Neutrophil (primary cell): ENCODE measurements around the gene STYX.

Source experiments
- H3K27ac ChIP-seq: fragments of 200-600 bp; sonication (generic); 2 replicates; pipeline ENCODE4 v1.5.1; 2016; ENCODE audit warnings: mild to moderate bottlenecking, moderate library complexity
- H3K27me3 ChIP-seq: fragments of 200-600 bp; sonication (generic); 2 replicates; pipeline ENCODE4 v1.6.0; 2016; ENCODE audit warnings: mild to moderate bottlenecking
- H3K36me3 ChIP-seq: fragments of 200-600 bp; sonication (generic); 2 replicates; pipeline ENCODE4 v1.5.1; 2017
- H3K4me1 ChIP-seq, 2 experiments: fragments of 200-600 bp in 1 of 2; sonication (generic) in 1 of 2; 1 replicate in 1 of 2; 2 replicates in 1 of 2; pipeline versions ENCODE4 v1.5.1 to v1.6.1; 2013 to 2016; ENCODE audit warnings: low read depth in 1 of 2, low read length in 1 of 2, mild to moderate bottlenecking in 1 of 2, moderate library complexity in 1 of 2; ENCODE audit not compliant: control insufficient read depth in 1 of 2, insufficient read depth in 1 of 2
- H3K4me3 ChIP-seq, 2 experiments: fragments of 200-600 bp in 1 of 2; sonication (generic) in 1 of 2; 1 replicate in 1 of 2; 2 replicates in 1 of 2; pipeline ENCODE4 v1.5.1; 2013 to 2016; ENCODE audit warnings: low read depth in 1 of 2, low read length in 1 of 2, mild to moderate bottlenecking in 1 of 2, moderate library complexity in 1 of 2
- H3K9me3 ChIP-seq: fragments of 200-600 bp; sonication (generic); 2 replicates; pipeline ENCODE4 v1.5.1; 2016
- TF ChIP-seq, protein P1 (sequence below): fragments of 200-600 bp; sonication (generic); IDR thresholded peaks from 2 replicates; pipeline ENCODE4 v1.5.1; 2016; ENCODE audit warnings: antibody characterized with exemption

Gene STYX

DNA sequence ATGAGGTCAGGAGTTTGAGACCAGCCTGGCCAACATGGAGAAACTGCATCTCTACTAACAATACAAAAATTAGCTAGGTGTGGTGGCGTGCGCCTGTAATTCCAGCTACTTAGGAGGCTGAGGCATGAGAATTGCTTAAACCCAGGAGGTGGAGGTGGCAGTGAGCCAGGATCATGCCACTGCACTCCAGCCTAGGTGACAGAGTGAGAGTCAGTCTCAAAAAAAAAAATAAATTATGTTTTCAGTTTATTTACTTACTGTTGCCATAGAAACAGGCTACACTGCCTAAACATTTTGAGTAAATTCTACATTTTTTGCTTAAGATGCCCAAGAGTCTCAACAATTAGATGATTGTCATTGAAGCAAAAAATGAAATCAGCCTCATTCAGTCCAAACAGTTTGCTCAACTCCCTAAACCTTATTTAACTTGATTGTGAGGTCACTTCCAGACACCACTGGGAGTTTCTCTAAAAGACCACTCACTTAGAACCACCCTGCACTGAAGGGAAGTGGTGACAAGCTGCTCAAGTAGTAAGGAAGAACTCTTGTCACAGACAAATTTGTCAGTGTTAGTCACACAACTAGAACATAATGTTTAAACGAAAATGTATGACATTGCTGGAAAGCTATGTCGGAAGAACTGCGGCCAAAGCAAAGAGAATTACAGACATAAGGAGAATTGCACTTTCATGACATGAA is 71.2 kb downstream of the STYX start:
- Histone ChIP-seq H3K27ac (no peak overlapping the region), H3K4me1 (no peaks in the 10 kb centered on the region), H3K27me3 (no peaks in the 10 kb centered on the region), H3K4me3 (no peak overlapping the region), H3K36me3 (no peaks in the 10 kb centered on the region), H3K9me3 (no peaks in the 10 kb centered on the region)
- TF ChIP-seq, protein P1, sequence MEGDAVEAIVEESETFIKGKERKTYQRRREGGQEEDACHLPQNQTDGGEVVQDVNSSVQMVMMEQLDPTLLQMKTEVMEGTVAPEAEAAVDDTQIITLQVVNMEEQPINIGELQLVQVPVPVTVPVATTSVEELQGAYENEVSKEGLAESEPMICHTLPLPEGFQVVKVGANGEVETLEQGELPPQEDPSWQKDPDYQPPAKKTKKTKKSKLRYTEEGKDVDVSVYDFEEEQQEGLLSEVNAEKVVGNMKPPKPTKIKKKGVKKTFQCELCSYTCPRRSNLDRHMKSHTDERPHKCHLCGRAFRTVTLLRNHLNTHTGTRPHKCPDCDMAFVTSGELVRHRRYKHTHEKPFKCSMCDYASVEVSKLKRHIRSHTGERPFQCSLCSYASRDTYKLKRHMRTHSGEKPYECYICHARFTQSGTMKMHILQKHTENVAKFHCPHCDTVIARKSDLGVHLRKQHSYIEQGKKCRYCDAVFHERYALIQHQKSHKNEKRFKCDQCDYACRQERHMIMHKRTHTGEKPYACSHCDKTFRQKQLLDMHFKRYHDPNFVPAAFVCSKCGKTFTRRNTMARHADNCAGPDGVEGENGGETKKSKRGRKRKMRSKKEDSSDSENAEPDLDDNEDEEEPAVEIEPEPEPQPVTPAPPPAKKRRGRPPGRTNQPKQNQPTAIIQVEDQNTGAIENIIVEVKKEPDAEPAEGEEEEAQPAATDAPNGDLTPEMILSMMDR, result no peak

DNA sequence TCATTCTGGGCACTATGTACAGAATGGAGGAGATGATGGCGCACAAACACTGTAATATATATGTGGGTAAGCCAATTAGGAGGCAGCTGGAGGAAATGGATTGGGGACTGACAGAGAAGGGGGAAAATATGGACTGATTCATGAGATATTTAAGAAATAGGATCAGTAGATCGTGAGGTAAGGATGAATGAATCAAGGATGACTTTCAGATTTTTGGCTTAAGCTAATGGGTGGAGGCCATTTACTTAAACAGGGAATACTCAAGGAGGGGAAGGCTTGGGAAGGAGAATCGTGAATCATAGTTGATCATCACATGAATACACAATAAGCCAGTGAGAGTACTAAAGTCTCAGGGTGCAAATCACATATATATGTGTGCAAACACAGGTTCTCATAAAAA is 72.6 kb downstream of the STYX start:
- H3K4me3 ChIP-seq, result no peak overlapping the region

DNA sequence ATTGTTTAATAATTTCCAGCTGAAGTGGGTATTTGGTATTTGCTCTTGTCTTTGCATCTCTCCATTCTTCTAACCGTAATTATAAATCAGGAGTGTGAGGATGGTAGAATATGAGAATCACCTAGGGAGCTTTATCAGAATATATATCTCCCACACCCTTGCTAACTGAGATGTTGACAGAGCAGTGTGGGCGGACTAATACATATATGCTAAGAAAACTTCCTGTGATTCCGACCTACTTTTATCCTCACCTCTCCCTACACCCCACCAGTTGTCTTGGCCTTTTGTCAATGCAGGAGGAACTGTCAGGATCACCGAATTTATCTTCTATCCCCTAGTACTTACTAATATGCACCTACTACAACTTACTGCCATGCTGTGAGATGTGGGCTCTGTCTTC is 76.1 kb downstream of the STYX start:
- H3K27me3 ChIP-seq, result no peaks in the 10 kb centered on the region
- no peaks in the 10 kb centered on the region for H3K36me3 ChIP-seq
- no peaks in the 10 kb centered on the region for H3K9me3 ChIP-seq
- TF ChIP-seq, protein P1, result no peak
- H3K4me1 ChIP-seq, result no peaks in the 10 kb centered on the region
- no peak overlapping the region for H3K27ac ChIP-seq
- no peak overlapping the region for H3K4me3 ChIP-seq

More for the DNA sequence above, 72.6 kb downstream of the STYX start:
- Histone ChIP-seq H3K4me1 (no peaks in the 10 kb centered on the region), H3K27ac (no peak overlapping the region), H3K36me3 (no peaks in the 10 kb centered on the region), H3K27me3 (no peaks in the 10 kb centered on the region), H3K9me3 (no peaks in the 10 kb centered on the region)
- TF ChIP-seq, protein P1, result no peak

DNA sequence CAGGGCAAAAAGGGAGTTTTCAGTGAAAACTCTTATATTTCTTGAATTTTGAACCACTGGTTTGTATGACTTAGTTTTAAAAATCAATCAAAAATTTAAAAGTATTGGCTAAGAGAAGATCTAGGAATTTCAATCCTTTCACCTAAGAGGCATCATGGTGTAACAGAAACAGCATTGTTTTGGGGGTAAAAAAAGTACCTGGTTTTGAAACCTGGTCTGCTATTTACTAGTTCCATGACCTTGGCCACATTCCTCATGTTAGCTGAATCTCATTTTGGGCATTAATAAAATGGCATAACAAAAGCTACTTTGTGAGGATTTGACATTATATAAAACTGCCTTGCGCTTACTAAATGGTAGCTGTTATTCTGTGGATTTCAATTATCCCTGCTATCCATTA is 78.1 kb downstream of the STYX start:
- Histone ChIP-seq H3K36me3 (no peaks in the 10 kb centered on the region), H3K9me3 (no peaks in the 10 kb centered on the region), H3K4me1 (no peaks in the 10 kb centered on the region), H3K27me3 (no peaks in the 10 kb centered on the region), H3K4me3 (no peak overlapping the region), H3K27ac (no peak overlapping the region)
- TF ChIP-seq, protein P1, result no peak

DNA sequence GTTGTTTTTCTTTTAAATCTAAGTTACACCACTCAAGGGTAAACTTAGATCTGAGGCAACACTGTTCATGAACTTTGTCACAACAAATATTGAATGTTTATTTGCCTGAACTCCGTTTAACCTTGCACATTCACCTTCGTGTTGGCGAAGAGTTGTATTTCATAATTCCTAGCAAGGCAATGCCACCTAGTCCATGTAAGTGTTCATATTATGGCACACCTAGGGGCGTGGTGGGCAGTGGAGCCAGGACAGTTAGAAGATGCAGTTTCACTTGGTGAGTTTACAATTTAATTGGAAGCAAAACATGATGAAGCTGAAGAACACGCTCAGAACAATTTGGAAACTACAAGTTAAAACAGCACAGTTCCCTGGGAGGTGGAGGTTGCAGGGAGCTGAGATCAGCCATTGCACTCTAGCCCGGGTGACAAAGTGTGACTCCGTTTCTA is 91.9 kb downstream of the STYX start:
- Histone ChIP-seq H3K27ac (no peak overlapping the region), H3K9me3 (no peaks in the 10 kb centered on the region), H3K4me1 (no peaks in the 10 kb centered on the region), H3K4me3 (no peak overlapping the region), H3K36me3 (no peaks in the 10 kb centered on the region), H3K27me3 (peaks cover 25% of the 10 kb centered on the region)
- TF ChIP-seq, protein P1, result no peak
